Dedifferentiated amniotic fluid mesenchymal stem cell (primary cell): ENCODE results near the gene NPAS3.
A peak's percentile ranks its signal among the peaks of the same experiment; 100 is the strongest.

Experiments used
- DNase-seq: peaks from one replicate; pipeline ENCODE4 v3.0.0-alpha.2; 2016; ENCODE audit errors: extremely low spot score

The NPAS3 gene

GRCh38 chr14:33250963-33251362, 312.3 kb downstream of the NPAS3 start:
- no peak for DNase-seq

- DNase-seq = no peak
Observed at GRCh38 chr14:33254342-33254741, 315.7 kb downstream of the NPAS3 start.

GRCh38 chr14:33254861-33255395, 316.2 kb downstream of the NPAS3 start:
- DNase-seq = no peak

- DNase-seq = no peak
Observed at GRCh38 chr14:33257796-33258195, 319.1 kb downstream of the NPAS3 start.

- DNase-seq = no peak
Observed at GRCh38 chr14:33259764-33260163, 321.1 kb downstream of the NPAS3 start.

- DNase-seq = no peak
Observed at GRCh38 chr14:33271216-33271615, 332.5 kb downstream of the NPAS3 start.

- DNase-seq = no peak
Observed at GRCh38 chr14:33271891-33272290, 333.2 kb downstream of the NPAS3 start.

GRCh38 chr14:33273978-33274377, 335.3 kb downstream of the NPAS3 start:
- no peak for DNase-seq

GRCh38 chr14:33275879-33276278, 337.2 kb downstream of the NPAS3 start:
- no peak for DNase-seq

GRCh38 chr14:33279865-33280264, 341.2 kb downstream of the NPAS3 start:
- no peak for DNase-seq

GRCh38 chr14:33280646-33281045, 342.0 kb downstream of the NPAS3 start:
- no peak for DNase-seq

GRCh38 chr14:33282331-33283230, 343.9 kb downstream of the NPAS3 start:
- no peak for DNase-seq

GRCh38 chr14:33285902-33286700, 347.4 kb downstream of the NPAS3 start:
- DNase-seq = no peak

GRCh38 chr14:33287189-33287588, 348.5 kb downstream of the NPAS3 start:
- DNase-seq = no peak

- DNase-seq = no peak
Observed at GRCh38 chr14:33290641-33291040, 352.0 kb downstream of the NPAS3 start.

GRCh38 chr14:33291529-33292104, 352.9 kb downstream of the NPAS3 start:
- no peak for DNase-seq

GRCh38 chr14:33294419-33294818, 355.7 kb downstream of the NPAS3 start:
- DNase-seq = no peak

- DNase-seq = no peak
Observed at GRCh38 chr14:33297565-33297964, 358.9 kb downstream of the NPAS3 start.

- peak; percentile 53 for DNase-seq
Observed at GRCh38 chr14:33307691-33308251, 369.1 kb downstream of the NPAS3 start.

GRCh38 chr14:33309106-33309505, 370.4 kb downstream of the NPAS3 start:
- no peak for DNase-seq

GRCh38 chr14:33315217-33315616, 376.5 kb downstream of the NPAS3 start:
- no peak for DNase-seq

- DNase-seq = no peak
Observed at GRCh38 chr14:33315721-33316120, 377.0 kb downstream of the NPAS3 start.
